Measurements from ENCODE around the gene PPP1R3D. TPM values are rescaled to one million over a fixed set of nuclear protein-coding genes. Genes with fewer than 3 reads are reported as not detected.

PPP1R3D gene
- total RNA-seq, 1 experiment from 2014 or later = 2.7 TPM

DNA sequence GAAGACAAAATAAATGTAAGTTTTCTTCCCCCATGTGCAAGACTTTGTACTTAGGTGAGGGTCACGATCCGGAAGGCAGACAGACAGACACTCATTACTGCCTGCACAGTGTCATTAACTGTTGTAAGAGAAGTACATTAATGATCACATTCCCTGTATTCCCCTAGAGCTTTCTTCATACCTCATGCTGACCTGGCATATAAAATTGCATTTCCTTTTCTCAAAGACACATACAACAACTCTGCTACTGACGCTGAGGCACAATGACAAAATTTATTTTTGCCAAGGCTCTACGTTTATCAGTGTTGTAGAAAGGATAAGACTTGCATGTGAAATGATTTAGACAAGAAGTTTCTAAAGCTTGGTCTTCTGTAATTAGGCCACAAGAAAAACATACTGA lies 3.7 kb downstream of the PPP1R3D start:
- ChIA-PET POLR2A (no interaction called here), CTCF (no interaction called here), RAD21 (ENCODE audit: low non-redundant PET in 1 of 2, low total read pairs in 2 of 2, uncharacterized antibody in 2 of 2, unreplicated experiment in 2 of 2) (no interaction called here)
- H3K4me2 ChIP-seq (ENCODE audit: low read length) = no peak overlapping the region
- peaks cover 2 to 17% of the 10 kb centered on the region in 2 experiments for H3K4me1 ChIP-seq (ENCODE audit: control insufficient read depth in 1 of 2, insufficient read depth in 2 of 2, low read length in 2 of 2)
- H4K20me1 ChIP-seq (ENCODE audit: insufficient read depth) = no peaks in the 10 kb centered on the region
- no peak overlapping the region for H3K9ac ChIP-seq (ENCODE audit: low read length)
- TF ChIP-seq, protein P1, sequence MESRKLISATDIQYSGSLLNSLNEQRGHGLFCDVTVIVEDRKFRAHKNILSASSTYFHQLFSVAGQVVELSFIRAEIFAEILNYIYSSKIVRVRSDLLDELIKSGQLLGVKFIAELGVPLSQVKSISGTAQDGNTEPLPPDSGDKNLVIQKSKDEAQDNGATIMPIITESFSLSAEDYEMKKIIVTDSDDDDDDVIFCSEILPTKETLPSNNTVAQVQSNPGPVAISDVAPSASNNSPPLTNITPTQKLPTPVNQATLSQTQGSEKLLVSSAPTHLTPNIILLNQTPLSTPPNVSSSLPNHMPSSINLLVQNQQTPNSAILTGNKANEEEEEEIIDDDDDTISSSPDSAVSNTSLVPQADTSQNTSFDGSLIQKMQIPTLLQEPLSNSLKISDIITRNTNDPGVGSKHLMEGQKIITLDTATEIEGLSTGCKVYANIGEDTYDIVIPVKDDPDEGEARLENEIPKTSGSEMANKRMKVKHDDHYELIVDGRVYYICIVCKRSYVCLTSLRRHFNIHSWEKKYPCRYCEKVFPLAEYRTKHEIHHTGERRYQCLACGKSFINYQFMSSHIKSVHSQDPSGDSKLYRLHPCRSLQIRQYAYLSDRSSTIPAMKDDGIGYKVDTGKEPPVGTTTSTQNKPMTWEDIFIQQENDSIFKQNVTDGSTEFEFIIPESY (IDR thresholded peaks at IDR 0.05; ENCODE audit: extremely low read depth, insufficient replicate concordance, low read length) = no peak
- TF ChIP-seq ZNF274 (IDR thresholded peaks at IDR 0.05; ENCODE audit: low read depth, low read length) = no peak
- H3K4me3 ChIP-seq (replicated peaks in 1 of 2; ENCODE audit: low read depth in 1 of 2, low read length in 2 of 2) = no peak overlapping the region
- intact Hi-C loops (cut with micrococcal nuclease) = no loop called here
- no peak overlapping the region for H2AFZ ChIP-seq (ENCODE audit: low read depth, low read length, poor library complexity, severe bottlenecking)
- no peaks in the 10 kb centered on the region for H3K27me3 ChIP-seq (ENCODE audit: insufficient read depth, low read length)
- no peaks in the 10 kb centered on the region for H3K9me2 ChIP-seq (ENCODE audit: insufficient read depth)
- no peaks in the 10 kb centered on the region for H3K79me2 ChIP-seq (ENCODE audit: insufficient read depth, low read length)
- no peak for DNase-seq (ENCODE audit: low read depth, low spot score)
- ATAC-seq = no peak
- H3K9me3 ChIP-seq (ENCODE audit: control insufficient read depth in 1 of 2, insufficient read depth in 1 of 2, low read depth in 1 of 2, low read length in 2 of 2) = no peaks in the 10 kb centered on the region
- no peaks in the 10 kb centered on the region for H3K36me3 ChIP-seq (ENCODE audit: control insufficient read depth in 1 of 2, insufficient read depth in 2 of 2, low read length in 2 of 2)
- BruUV-seq (replicated peaks) = no TSS peak
- H3K27ac ChIP-seq (ENCODE audit: low read depth, low read length) = no peak overlapping the region

DNA sequence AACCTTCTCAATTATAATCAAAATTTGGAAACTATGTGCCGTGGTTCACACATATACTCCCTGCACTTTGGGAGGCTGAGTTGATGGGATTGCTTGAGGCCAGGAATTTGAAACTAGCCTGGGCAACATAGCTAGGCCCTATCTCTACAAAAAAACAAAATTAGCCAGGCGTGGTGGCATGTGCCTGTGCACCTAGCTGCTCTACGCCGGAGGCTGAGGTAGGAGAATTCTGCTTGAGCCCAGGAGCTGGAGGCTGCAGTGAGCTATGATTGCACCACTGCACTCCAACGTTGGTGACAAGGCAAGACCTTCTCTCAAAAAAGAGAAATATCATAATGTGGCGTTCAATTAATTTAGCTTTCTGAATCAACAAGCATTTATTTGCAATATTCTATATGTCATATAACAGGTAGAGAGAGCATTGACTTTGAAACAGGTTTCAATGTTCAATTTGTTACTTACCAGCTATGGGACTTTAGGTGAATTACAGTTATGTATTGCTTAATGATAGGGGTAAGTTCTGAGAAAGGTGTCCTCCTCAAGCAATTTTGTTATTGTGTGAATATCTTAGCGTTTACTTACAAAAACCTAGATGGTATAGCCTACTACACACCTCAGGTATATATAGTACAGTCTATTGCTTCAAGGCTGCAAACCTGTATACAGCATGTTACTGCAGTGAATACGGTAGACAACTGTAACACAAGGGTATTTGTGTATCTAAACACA lies 4.5 kb downstream of the PPP1R3D start:
- Histone ChIP-seq H2AFZ (ENCODE audit: low read depth, low read length, poor library complexity, severe bottlenecking) (no peak overlapping the region), H3K4me1 (ENCODE audit: control insufficient read depth in 1 of 2, insufficient read depth in 2 of 2, low read length in 2 of 2) (peaks cover 2 to 12% of the 10 kb centered on the region in 2 experiments), H3K79me2 (ENCODE audit: insufficient read depth, low read length) (no peaks in the 10 kb centered on the region), H3K4me3 (replicated peaks in 1 of 2; ENCODE audit: low read depth in 1 of 2, low read length in 2 of 2) (no peak overlapping the region), H3K9ac (ENCODE audit: low read length) (no peak overlapping the region), H3K36me3 (ENCODE audit: control insufficient read depth in 1 of 2, insufficient read depth in 2 of 2, low read length in 2 of 2) (no peaks in the 10 kb centered on the region), H4K20me1 (ENCODE audit: insufficient read depth) (no peaks in the 10 kb centered on the region), H3K4me2 (ENCODE audit: low read length) (no peak overlapping the region), H3K9me3 (ENCODE audit: control insufficient read depth in 1 of 2, insufficient read depth in 1 of 2, low read depth in 1 of 2, low read length in 2 of 2) (no peaks in the 10 kb centered on the region), H3K27ac (ENCODE audit: low read depth, low read length) (no peak overlapping the region), H3K9me2 (ENCODE audit: insufficient read depth) (no peaks in the 10 kb centered on the region), H3K27me3 (ENCODE audit: insufficient read depth, low read length) (no peaks in the 10 kb centered on the region)
- CTCF ChIA-PET = interaction anchor here (1.3 to 2.8 kb wide), 2 partner anchors 21 to 56 kb away, joined by 6 to 14 read pairs; no protein-coding TSS in a partner anchor
- POLR2A ChIA-PET = no interaction called here
- intact Hi-C loops (cut with micrococcal nuclease) = no loop called here
- no peak for ATAC-seq
- TF ChIP-seq EZH2 (IDR thresholded peaks at IDR 0.05) (no peak), YY1 (IDR thresholded peaks at IDR 0.05; ENCODE audit: extremely low read depth, insufficient replicate concordance, low read depth, low read length) (no peak), SRF (IDR thresholded peaks at IDR 0.05; ENCODE audit: low read depth) (no peak)
- RAD21 ChIA-PET (ENCODE audit: low non-redundant PET in 1 of 2, low total read pairs in 2 of 2, uncharacterized antibody in 2 of 2, unreplicated experiment in 2 of 2) = no interaction called here
- BruUV-seq (replicated peaks) = no TSS peak
- no peak for DNase-seq (ENCODE audit: low read depth, low spot score)
